Skeletal muscle tissue (tissue), 4 donors: ENCODE measurements around the gene TENM3. TPM values are rescaled to one million over a fixed set of nuclear protein-coding genes. Genes with fewer than 3 reads are reported as not detected.

Experiments used
- H3K27ac ChIP-seq: one replicate; pipeline ENCODE4 v1.7.0; 2013; ENCODE audit warnings: mild to moderate bottlenecking, low read depth, low read length, inconsistent platforms
- H3K27me3 ChIP-seq, 3 donors: one replicate each; pipeline ENCODE4 v1.7.0; 2013; ENCODE audit warnings: low read length in 3 of 3; ENCODE audit not compliant: control insufficient read depth in 3 of 3, insufficient read depth in 3 of 3
- H3K36me3 ChIP-seq, 3 donors: one replicate each; pipeline ENCODE4 v1.7.0; 2013; ENCODE audit warnings: low read length in 3 of 3; ENCODE audit not compliant: control insufficient read depth in 3 of 3, insufficient read depth in 3 of 3
- H3K4me1 ChIP-seq, 3 donors: one replicate each; pipeline ENCODE4 v1.7.0; 2013; ENCODE audit warnings: low read length in 3 of 3, mild to moderate bottlenecking in 3 of 3; ENCODE audit not compliant: control insufficient read depth in 3 of 3, insufficient read depth in 3 of 3
- H3K4me3 ChIP-seq, 3 donors: one replicate each; pipeline ENCODE4 v1.7.0; 2013; ENCODE audit warnings: low read length in 3 of 3
- H3K9ac ChIP-seq, 3 donors: one replicate each; pipeline ENCODE4 v1.7.0; 2013; ENCODE audit warnings: low read length in 3 of 3, mild to moderate bottlenecking in 3 of 3, moderate library complexity in 2 of 3, low read depth in 1 of 3
- H3K9me3 ChIP-seq, 3 donors: one replicate each; pipeline ENCODE4 v1.7.0; 2013; ENCODE audit warnings: low read length in 3 of 3; ENCODE audit not compliant: control insufficient read depth in 3 of 3
- total RNA-seq: library from RNA; depleted of rRNA; stranded (reverse); fragments of >200 nt; gene quantifications from one replicate; pipeline ENCODE4 v1.2.3, GENCODE V29; 2014
- donor health status: Osteomylitis.

The TENM3 gene
- total RNA-seq, 1 donor from 2014 or later = 29.7 TPM

DNA sequence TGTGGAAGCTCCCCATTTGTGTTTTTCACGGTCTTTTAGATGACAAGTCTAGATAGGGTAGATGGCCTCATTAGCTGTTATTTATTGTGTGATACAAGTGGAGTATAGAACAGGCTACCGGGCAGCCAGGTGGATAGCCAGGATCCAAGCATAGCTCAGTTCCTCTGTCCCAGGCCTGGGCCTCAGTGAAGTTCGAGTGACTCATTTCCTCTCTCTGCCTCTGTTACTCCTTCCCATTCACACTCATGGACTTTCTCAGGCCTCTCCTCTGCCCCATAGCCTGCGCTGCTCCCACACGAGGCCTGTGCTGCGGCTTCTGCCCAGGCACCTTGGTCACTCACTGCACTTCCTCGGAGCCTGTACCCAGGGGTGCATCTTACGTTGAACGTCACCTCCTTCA is 54.5 kb downstream of the TENM3 start:
- Histone ChIP-seq H3K4me1 (no peaks in the 10 kb centered on the region), H3K9me3 (no peaks in the 10 kb centered on the region), H3K36me3 (no peaks in the 10 kb centered on the region), H3K4me3 (no peak overlapping the region), H3K9ac (no peak overlapping the region), H3K27me3 (no peaks in the 10 kb centered on the region), H3K27ac (no peak overlapping the region)

GRCh38 chr4:182301736-182302135 is 58.5 kb downstream of the TENM3 start:
- H3K27ac ChIP-seq = no peak overlapping the region
- H3K4me3 ChIP-seq = no peak overlapping the region
- H3K36me3 ChIP-seq = no peaks in the 10 kb centered on the region
- no peaks in the 10 kb centered on the region for H3K4me1 ChIP-seq
- H3K9me3 ChIP-seq = no peaks in the 10 kb centered on the region
- H3K27me3 ChIP-seq = no peaks in the 10 kb centered on the region
- no peak overlapping the region for H3K9ac ChIP-seq

DNA sequence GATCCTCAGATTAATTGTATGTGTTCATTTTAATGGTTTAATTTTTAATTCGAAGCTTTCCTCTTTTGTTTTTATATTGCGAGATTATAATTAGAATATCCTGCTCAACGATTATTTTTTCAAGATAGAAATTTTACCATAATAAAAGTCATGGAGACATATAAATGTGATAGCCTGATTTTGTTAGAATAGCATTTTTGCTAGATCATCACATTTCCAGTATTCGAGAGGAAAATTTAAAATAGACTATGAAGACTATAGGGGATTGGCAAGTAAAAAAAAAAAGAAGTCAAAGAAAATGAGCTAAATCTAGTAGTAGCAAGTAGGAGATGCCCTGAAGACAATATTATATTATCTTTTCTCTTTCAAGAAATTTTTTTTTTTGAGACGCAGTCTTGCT is 60.6 kb downstream of the TENM3 start:
- Histone ChIP-seq H3K4me3 (no peak overlapping the region), H3K36me3 (no peaks in the 10 kb centered on the region)

DNA sequence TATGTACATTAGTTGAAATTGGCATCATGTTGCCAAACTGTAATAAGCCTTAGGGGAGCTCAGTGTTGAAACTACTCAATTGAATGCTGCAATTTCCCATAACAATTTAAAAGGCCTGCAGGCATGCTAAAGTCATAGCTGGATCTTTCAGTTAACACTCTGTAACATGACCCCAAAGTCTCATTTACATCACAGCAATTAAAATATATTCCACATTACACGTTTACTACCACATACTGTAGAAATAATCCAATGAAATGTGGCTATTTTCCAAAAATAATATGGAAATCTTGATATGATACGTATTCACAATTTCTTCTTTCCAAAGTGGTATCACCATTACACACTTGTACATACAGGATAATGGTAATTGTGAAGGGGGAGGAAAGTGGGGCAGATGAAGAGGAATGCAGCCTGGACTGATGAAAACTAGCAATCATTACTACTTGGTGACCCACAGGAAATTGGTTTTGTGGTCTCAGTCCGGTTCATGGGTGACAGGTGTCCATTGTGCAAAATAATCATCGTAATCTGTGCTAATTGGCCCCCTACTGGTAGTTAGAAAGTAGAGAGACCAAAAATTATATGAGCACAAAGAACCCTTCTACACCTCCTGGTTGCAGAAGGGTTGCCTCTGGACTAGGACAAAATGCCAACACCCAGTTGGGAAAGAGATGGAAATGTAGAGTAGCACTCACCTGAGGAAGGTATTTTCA is 63.7 kb downstream of the TENM3 start:
- Histone ChIP-seq H3K36me3 (no peaks in the 10 kb centered on the region), H3K4me1 (no peaks in the 10 kb centered on the region), H3K4me3 (no peak overlapping the region), H3K9me3 (no peaks in the 10 kb centered on the region), H3K27me3 (no peaks in the 10 kb centered on the region), H3K9ac (no peak overlapping the region), H3K27ac (no peak overlapping the region)

More for the DNA sequence above, 60.6 kb downstream of the TENM3 start:
- Histone ChIP-seq H3K4me1 (no peaks in the 10 kb centered on the region), H3K9me3 (no peaks in the 10 kb centered on the region), H3K27me3 (no peaks in the 10 kb centered on the region), H3K27ac (no peak overlapping the region), H3K9ac (no peak overlapping the region)

DNA sequence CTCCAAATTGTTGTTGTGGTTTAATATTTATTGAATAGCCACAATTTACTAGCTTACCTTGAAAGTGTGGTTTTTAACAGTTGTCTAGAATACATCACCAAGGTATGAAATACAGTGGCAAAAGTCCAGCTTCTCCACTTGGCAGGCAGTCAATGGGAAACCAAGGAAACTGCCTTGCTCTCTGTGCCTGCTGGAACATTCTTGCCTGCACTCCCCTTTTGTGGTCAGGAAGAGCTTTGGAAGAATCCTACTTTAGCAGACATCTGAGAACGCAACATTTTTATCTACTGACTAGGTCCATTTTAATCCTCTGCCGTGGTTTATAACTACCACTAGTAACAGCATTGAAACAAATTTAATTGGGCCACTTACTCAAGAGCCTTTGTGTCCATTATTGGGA is 64.5 kb downstream of the TENM3 start:
- H3K9ac ChIP-seq = no peak overlapping the region
- H3K9me3 ChIP-seq = no peaks in the 10 kb centered on the region
- H3K27me3 ChIP-seq = no peaks in the 10 kb centered on the region
- H3K4me1 ChIP-seq = no peaks in the 10 kb centered on the region
- H3K27ac ChIP-seq = no peak overlapping the region
- H3K4me3 ChIP-seq = no peak overlapping the region
- no peaks in the 10 kb centered on the region for H3K36me3 ChIP-seq

DNA sequence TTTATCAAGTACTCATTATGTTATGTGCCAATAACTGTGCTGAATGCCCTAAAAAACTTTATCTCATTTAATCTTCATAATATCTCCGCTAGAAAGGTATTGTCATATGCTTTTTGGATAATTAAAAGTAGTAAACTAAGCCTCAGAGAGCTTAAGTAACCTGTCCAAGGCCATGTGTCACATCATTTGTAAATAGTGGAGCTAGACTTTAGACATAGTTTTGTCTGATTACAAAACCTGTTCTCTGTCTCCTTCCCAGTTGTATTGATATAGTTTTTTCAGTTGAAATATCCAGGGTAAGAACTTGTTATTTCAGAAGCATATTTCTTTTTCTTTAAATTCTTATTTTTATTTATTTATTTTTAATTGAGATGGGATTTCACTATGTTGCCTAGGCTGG is 66.7 kb downstream of the TENM3 start:
- Histone ChIP-seq H3K27ac (no peak overlapping the region), H3K27me3 (no peaks in the 10 kb centered on the region), H3K36me3 (no peaks in the 10 kb centered on the region), H3K9ac (no peak overlapping the region), H3K4me3 (no peak overlapping the region), H3K4me1 (no peaks in the 10 kb centered on the region), H3K9me3 (peaks cover 0 to 6% (median 3%) of the 10 kb centered on the region in 3 donors)

- Histone ChIP-seq H3K4me3 (no peak overlapping the region), H3K9me3 (peaks cover 0 to 9% (median 3%) of the 10 kb centered on the region in 3 donors), H3K4me1 (no peaks in the 10 kb centered on the region), H3K27me3 (no peaks in the 10 kb centered on the region), H3K9ac (no peak overlapping the region), H3K36me3 (no peaks in the 10 kb centered on the region), H3K27ac (no peak overlapping the region)
These were observed 67.1 kb downstream of the TENM3 start for GRCh38 chr4:182310316-182310715.

GRCh38 chr4:182310962-182311361 is 67.8 kb downstream of the TENM3 start:
- no peaks in the 10 kb centered on the region for H3K36me3 ChIP-seq
- H3K4me3 ChIP-seq = no peak overlapping the region
- no peak overlapping the region for H3K9ac ChIP-seq
- H3K4me1 ChIP-seq = no peaks in the 10 kb centered on the region
- no peaks in the 10 kb centered on the region for H3K27me3 ChIP-seq
- no peak overlapping the region for H3K27ac ChIP-seq
- H3K9me3 ChIP-seq = peaks cover 0 to 9% (median 3%) of the 10 kb centered on the region in 3 donors

DNA sequence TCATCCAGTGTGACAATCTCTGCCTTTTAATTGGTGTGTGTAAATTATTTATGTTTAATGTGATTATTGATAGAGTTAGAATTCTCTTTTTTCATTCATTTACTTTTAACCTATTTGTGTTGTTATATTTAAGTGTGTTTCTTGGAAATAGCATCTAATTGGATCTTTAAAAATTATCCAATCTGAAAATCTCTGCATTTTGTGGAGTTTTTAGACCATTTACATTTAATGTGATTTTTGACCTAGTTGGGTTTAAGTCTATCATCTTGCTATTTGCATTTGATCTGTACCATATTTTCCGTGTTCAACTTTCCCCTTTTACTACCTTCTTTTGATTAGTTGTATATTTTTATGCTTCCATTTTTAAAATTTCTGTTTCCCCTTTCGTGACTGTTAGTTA is 71.3 kb downstream of the TENM3 start:
- peak overlapping the region in 1 of 3 donors; percentile 26 for H3K4me3 ChIP-seq
- no peaks in the 10 kb centered on the region for H3K36me3 ChIP-seq
- H3K9me3 ChIP-seq = peaks cover 0 to 9% (median 3%) of the 10 kb centered on the region in 3 donors
- H3K9ac ChIP-seq = no peak overlapping the region
- no peaks in the 10 kb centered on the region for H3K27me3 ChIP-seq
- H3K4me1 ChIP-seq = no peaks in the 10 kb centered on the region
- no peak overlapping the region for H3K27ac ChIP-seq

DNA sequence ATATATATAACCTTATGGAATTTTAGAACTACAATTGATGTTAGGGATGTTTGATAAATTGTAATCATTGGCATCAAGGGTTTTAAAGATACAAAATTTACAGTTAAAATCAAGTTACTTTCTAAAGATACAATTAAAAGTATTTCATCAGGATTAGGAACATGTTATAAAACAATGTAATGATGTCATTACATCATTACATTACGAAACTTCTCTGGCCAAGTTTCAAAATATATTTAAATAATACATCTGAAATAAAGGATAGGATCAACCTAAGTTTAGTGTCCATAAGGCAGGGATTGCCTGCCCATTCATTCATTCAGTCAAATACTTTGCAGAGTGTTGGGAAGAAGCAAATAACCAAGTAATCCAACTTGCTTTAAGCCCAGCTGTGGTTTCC is 75.1 kb downstream of the TENM3 start:
- Histone ChIP-seq H3K36me3 (no peaks in the 10 kb centered on the region), H3K27me3 (no peaks in the 10 kb centered on the region), H3K9me3 (peaks cover 0 to 9% (median 8%) of the 10 kb centered on the region in 3 donors), H3K4me3 (no peak overlapping the region), H3K9ac (no peak overlapping the region), H3K4me1 (no peaks in the 10 kb centered on the region), H3K27ac (no peak overlapping the region)
